ENCODE measurements around the gene FAM187B.
A peak's percentile ranks its signal among the peaks of the same experiment; 100 is the strongest.
"Not testable (repeated sequence)": the region's sequence is repeated elsewhere in the genome, so short reads cannot be mapped to it uniquely, and the experiment has no call there.

Gene FAM187B

DNA sequence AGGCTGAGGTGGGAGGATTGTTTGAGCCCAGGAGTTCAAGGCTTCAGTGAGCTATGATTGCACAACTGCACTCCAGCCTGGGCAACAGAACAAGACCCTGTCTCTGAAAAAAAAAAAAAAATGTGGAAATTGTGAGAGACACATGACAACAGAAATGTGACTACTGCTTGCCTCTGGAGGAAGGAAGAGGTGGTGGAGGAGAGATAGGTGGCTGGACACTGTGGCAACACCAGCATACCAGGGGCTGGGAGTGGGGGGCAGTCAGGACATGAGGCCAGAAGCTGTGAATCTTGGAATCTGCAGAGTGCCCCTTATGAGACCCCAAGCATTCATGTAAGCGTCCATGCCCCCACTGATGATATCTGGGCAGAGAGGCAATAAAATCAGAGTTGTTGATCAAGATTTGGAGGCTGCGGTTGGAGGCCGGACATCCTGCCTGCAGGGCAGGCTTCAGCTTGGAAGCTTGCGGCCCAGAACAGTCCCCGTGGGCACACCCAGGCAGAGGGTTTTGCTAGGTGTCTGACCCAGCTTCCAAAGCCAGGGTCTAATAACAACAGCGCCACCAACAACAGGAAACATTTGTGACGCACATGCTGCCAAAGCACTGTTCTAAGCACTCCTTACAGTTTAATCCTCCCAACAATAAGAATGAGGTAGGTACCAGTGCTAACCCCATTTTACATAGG, 16.9 kb downstream of the FAM187B start:
- peak; percentile 91 for DNase-seq

DNA sequence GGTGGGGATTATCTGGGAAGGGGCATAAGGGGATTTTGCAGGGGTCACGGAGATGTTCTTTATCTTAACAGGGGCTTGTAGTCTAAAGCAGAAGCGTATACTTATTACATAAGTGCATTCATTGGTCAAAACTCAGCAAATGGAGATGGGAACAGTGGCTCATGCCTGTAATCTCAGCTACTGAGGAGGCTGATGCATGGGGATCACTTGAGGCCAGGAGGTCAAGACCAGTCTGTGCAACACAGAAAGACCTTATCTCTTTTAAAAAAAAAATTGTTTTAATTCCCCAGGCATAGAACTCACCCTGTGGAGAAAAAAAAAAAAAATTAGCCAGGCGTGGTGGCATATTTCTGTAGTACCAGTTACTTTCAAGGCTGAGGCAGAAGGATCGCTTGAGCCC, 18.9 kb downstream of the FAM187B start:
- no peak for DNase-seq

DNA sequence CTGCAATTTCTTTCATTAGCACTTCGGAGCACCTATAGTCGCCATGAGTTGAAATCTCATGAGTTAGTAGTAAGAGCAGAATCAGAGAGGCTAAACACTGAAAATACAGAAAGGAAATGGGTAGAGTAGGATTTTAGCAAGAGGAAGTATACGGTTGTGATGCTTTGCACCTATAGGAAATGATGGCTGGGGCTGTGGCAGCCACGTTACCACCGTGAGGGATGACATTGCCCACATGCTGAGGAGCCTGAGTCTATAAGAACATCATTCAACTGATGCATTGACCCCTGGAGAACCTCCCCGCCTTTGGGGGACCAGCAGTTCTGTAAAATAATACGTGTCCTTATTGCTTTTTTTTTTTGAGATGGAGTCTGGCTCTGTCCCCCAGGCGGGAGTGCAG, 20.4 kb downstream of the FAM187B start:
- DNase-seq: no peak

DNA sequence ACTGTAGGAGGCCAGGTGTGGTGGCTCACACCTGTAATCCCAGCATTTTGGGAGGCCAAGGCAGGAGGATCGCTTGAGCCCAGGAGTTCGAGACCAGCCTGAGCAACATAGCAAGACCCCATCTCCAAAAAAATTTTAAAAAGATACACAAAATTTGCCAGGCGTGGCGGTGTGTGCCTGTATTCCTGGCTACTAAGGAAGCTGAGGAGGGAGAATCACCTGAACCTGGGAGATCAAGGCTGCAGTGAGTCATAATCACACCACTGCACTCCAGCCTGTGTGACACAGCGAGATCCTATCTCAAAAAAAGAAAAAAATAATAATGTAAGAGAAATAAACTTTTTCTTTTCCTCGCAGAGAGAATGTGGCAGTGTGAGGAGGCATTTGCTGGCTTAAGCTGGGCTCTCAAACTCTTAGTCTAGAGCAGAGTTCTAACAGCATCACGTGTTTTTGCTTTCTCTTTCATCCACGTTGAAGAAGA, 21.1 kb downstream of the FAM187B start:
- peak; percentile 78 for DNase-seq

DNA sequence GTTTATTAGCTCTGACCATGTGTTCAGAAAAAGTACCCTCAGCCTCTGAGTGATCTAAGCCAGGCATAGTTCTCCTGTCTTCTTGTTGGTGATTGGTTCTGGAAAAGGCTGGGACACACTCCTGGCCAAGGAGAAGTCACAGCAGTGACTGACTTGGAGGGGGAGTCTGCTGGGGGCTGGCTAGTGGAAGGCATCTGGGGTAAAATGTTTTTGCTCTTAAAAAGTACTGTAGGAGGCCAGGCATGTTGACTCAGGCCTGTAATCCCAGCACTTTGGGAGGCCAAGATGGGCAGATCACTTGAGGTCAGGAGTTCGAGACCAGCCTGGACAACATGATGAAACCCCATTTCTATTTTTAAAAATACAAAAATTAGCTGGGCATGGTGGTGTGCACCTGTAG, 21.7 kb downstream of the FAM187B start:
- no peak for DNase-seq

DNA sequence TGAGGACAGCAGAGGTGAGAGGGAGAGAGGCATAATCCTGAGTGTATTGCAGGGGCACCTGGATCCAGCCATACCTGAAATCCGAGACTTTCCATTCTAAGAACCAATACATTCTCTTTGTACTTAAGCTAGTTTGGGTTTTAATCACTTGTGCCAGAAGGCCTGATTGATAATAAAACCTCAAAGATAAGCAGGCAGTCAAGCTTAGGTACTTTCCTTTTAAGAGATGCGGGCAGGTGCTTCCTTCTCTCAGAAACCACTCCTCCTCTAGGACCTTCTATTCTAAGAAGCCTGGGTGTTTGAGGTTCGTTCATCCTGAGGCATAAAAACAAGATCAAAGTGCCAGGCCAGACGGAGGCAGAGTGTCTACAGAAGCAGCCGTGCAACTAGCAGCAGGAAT, 22.2 kb downstream of the FAM187B start:
- DNase-seq: peak; percentile 80

DNA sequence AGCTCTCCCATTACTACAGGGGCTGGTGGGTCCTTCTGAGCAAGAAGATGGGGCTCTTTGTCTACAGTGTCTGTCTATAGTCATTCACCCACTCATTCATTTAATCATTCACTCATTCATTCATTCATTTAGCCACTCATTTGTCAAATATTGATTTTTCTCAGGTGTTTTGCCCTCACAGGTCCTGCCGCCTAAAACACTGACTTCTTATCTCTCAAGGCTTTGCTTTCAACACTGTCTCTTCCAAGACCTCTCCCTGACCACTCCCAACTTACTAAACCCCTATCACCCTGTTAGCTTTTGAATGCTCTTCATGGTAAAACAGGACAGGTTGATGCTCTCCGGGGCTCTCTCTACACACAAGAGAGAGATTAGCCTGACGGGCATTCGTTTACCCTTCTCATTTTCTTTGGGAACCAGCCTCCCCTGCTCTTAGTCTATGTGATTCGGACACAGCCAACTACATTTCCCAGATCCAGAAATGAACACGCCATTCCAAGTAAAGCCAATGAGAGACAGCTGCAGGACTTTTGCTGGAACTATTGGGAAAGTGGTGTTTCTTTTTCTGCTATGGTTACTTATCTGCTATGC, 22.7 kb downstream of the FAM187B start:
- no peak for DNase-seq

DNA sequence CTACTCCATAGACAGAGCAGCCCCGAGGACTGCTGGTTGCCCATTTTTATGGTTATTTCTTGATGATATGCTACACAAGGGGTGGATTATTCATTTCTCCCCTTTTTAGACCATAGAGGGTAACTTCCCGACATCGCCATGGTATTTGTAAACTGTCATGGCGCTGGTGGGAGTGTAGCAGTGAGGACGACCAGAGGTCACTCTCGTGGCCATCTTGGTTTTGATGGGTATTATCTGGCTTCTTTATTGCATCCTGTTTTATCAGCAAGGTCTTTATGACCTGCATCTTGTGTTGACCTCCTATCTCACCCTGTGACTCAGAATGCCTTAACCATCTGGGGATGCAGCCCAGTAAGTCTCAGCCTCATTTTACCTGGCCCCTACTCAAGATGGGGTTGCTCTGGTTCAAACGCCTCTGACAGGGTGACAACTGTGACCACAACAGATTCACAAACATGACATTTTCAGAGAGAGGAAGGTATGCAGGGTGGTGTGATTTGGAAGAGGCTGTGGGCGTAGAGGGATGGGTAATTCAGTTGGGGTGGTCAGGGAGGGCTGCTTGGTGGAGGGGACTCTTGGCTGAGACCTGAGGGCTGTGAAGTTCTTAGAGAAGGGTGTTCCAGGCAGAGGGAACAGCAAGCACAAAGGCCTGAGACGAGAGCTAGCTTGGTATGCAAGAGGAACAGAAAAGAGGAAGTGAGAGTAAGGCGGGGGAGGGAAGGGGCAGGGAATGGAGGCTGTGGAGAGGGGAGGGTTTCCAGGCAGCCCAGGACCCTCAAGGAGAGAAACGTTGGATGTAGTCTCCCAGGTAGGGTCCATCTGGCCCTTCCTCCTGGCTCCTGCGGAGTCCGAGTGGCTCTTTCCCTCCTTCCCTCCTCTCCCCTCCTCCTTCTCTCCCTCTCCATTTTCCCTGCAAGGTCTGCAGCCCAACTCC, 23.5 kb downstream of the FAM187B start:
- no peak for DNase-seq

DNA sequence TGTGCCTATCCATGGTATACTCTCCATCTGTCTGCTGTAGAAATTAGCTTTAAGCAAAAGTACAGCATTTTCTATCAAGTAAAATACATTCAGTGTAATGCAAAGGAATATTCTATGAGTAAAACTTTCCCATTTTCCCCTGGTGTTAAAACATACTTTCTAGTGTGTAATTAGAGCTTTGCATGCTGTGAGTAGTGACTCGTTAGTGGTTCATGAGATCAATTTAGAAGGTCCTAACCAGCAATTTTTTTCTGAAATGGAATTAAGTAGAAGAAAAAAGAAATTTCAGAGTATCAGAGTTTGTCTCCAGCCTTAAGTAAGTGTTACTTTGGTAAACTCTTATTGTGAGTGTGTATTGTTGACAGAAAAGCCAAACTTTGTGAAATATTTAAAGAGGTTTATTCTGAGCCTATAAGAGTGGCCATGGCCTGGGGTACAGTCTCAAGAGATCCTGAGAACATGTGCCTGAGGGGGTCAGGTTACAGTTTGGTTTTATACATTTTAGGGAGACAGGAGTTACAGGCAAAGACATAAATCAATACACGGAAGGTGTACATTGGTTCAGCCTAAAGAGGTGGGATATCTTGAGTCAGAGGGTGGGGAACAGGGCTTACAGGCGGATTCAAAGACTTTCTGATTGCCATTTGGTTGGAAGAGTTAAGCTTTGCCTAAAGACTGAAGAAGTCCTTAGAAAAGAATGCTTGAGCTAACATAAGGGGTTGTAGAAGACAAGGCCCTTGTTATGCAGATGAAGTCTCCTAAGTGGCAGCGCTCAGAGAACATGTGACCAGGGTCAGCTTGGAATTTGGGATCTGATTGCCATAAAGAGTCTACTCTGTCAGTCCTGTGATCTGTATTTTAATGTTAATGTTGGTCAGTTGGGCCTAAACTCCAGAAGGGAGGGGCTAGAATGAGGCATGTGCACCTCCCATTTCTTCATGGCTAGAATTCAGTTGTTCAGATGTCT, 25.5 kb downstream of the FAM187B start:
- no peak for DNase-seq

DNA sequence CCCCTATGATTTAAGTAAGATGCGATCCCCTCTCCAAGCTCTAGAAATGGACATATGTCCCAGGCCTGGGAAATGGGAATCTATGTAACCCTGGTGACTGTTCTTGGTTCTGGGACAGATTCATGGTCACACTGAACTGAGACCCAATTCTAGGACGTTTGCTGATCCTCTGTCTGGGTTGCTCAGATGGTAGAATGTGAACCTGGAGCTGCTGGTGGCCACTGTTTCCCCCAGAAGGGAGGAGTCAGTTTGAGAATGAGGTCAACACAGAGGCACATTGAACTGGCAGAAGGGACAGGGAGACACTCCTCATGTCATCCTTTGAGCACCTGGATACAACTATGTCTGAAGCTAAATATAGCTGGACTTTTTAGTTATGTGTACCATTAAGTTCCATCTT, 29.1 kb downstream of the FAM187B start:
- no peak for DNase-seq

DNA sequence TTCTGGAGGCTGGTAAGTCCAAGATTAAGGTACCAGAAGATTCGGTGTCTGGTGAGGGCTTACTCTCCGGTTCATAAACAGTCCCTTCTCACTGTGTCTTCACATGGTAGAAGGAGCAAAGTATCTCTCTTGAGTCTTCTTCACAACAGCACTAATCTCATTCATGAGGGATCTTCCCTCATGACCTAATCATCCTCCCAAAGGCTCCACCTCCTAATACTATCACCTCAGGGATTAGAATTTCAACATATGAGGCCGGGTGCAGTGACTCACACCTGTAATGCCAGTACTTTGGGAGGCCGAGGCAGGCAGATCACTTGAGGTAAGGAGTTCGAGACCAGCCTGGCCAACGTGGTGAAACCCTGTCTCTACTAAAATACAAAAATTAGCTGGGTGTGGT, 31.7 kb downstream of the FAM187B start:
- not testable (repeated sequence) for DNase-seq

DNA sequence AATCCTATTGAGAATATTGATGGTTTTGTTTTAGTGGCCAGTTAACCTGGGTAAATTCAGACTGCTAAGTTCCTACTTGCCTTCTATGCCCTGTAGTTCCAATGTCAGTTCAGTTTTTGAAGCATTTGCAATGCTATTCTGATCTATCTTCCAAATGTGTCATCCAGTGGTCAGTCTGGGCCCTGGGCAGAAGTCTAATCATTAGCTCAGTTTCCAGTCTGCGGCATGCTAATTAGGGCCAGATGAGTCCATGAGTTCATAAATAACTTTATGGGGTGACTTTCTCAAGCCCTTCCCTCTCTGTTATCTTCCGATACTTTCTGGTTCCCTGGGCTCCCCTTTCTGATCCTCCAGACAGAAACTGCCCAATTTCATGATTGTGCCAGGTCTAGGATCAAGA, 32.7 kb downstream of the FAM187B start:
- no peak for DNase-seq

DNA sequence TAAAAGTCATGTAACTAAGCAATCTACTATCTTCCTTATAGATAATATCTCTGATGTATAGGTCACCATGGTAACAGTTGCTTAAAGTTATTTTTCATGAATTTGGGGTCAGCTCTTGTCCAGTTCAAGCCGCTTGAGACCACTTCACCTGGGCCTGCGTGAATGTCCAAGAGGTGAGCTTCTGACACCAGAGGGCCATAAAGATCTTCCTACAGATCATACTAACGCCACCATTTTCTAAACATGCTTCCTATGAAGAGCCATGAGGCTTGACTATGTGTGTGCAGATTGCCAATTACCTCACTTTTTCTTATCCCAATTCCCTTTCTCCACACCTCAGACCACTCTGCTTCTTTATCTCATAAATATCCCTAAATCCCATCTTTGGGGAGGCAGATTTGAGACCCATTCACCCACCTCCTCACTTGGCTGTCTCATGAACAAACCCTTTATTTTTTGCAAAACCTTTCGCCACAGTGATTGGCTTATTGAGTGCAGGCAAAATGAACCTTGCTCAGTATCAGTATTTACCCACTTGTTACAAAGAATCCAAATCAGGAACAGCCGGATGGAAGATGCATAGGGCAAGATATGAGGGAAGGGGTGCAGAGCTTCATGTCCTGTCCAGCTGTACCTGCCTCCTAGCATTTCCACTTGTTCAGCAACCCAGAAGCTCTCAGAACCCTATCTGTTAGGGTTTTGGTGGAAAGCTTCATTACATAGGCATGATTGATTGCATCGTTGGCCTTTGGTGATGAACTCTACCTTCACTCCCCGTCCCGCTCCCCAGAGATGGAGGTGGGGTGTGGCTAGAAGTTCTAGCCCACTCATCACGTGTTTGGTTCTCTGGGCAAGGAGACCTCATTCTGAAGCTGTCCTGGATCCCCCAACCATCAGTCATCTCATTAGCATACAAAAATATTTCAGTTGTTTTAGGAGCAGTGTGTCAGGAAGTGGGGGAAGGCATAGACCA, 34.2 kb downstream of the FAM187B start:
- no peak for DNase-seq

DNA sequence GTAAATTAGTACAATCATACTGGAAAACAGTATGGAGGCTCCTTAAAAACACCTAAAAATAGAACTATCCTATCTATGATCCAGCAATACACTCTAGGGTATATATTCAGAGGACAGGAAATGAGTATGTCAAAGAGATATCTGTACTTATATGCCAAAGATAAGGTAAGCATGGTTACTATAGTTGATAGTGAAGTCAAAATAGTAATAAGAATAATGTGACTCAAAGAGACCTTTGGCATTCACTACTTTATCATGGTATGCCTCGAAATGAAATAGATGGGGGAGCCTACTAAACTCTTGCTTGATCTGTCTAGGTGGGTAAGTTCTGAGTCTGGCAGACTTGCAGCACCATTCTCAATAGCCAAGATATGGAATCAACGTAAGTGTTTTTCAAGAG, 43.7 kb downstream of the FAM187B start:
- no peak for DNase-seq

DNA sequence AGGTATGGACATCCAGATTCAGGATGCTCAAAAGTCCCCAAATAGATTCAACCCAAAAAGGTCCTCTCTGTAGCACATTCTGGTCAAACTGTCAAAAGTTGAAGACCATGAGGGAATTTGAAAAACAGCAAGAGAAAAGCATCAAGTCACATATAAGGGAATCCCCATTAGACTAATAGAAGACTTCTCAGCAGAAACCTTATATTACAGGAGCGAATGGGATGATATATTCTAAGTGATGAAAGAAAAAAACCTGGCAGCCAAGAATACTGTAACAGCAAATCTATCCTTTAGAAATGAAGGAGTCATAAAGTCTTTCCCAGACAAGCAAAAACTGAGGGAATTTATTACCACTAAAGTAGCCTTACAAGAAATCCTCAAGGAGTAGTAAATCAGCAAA, 44.3 kb downstream of the FAM187B start:
- no peak for DNase-seq

DNA sequence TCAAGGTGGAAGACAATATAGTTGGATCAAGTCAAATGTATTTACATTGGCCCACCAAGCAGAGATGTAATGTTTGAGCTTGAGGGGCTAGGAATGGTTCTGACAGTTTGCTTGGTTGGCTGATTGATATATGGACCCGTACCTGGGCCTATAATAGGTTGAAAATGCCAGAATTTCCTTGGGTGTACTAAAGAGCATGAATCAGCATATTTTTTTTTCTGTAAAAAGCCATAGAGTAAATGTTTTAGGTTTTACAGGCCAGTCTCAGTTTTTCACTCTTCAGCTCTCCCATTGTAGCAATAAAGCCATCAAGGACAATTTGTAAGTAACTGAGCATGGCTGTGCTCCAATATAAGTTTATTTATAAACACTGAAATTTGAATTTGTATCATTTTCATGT, 47.2 kb downstream of the FAM187B start:
- no peak for DNase-seq

DNA sequence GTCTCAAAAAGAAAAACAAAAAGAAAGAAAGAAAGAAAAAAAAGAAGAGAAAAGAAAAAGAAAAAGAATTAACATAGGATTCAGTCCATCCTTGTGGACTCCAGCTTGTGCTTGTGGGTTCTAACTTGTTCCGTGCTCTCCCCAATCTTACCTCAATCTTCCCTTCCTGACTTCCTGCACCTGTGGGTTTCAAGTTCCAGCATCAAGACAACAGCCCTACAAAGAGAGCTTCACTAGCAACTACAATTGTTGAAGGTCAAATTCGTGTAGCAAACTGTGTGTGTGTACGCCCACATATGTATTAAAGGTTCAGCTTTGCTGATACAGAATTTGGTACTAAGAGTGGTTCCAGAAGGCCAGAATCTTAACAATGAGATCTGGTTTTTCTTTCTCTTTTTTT, 48.7 kb downstream of the FAM187B start:
- no peak for DNase-seq

DNA sequence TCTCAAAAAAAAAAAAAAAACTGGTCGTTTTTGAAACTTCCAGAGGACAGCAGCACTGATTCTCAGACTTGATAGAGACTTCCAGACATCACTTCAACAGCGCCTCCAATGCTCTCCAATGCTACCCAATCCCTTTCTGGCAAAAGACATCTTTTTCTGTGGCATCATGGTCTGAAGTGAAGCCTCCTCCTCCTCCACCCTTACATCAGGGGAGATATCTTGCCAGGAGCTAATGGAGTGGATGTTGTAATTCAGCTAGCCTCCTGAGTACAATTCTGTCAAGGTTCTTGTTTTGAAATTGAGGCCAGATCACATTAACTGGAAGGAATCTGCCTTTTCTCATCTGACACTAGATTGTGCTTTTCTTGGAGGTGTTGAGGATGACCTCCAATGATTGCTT, 49.8 kb downstream of the FAM187B start:
- DNase-seq: no peak

DNA sequence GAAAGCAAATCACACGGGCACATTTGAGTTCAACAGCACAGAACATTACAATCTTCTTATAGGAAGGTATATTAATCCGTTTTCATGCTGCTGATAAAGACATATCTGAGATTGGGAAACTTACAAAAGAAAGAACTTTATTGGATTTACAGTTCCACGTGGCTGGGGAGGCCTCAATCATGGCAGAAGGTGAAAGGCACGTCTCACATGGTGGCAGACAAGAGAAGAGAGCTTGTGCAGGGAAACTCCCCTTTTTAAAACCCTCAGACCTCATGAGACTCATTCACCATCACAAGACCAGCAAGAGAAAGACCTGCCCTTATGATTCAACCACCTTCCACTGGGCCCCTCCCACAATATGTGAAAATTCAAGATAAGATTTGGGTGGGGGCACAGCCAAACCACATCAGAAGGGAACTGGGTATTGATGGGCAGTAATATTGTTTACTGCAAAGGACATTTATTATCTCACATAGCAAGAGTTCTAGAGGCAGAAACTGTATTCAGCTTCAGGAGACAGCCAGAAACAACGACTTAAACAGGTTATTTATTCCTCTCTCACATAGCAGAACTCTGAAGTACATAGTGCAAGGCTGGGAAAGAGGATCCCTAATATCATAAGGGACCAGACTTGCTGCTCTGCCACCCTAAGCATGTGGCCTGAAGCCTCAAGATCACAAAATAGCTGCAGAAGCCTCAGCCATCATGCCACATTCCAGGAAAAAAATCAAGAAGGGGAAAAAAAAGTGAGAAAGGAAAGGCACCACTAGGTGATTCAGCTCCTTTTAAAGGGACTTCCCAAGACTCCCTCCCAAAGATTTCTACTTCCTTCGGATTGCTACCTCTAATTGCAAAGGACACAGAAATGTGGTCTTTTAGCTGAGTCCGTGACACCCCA, 50.9 kb downstream of the FAM187B start:
- DNase-seq: peak; percentile 34

DNA sequence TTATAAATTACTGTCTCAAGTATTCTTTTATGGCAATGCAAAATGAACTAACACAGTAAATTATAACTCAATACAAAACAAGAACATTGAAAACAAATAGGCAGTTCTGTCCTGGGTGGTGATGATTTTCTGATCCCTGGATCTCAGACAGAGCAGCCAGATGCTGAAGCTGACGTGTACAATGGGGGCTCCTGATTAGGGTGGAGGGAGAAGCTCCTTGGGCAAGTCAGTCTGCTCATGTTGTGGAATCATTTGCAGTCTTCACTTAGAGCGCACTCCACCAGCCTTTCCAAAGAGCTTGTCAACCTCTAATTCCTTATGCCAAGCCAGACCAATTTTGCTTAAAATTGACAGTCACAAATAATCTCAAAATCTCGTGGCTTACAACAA, 52.4 kb downstream of the FAM187B start:
- no peak for DNase-seq
